ENCODE measurements around the gene CRYGN.

CRYGN gene

DNA sequence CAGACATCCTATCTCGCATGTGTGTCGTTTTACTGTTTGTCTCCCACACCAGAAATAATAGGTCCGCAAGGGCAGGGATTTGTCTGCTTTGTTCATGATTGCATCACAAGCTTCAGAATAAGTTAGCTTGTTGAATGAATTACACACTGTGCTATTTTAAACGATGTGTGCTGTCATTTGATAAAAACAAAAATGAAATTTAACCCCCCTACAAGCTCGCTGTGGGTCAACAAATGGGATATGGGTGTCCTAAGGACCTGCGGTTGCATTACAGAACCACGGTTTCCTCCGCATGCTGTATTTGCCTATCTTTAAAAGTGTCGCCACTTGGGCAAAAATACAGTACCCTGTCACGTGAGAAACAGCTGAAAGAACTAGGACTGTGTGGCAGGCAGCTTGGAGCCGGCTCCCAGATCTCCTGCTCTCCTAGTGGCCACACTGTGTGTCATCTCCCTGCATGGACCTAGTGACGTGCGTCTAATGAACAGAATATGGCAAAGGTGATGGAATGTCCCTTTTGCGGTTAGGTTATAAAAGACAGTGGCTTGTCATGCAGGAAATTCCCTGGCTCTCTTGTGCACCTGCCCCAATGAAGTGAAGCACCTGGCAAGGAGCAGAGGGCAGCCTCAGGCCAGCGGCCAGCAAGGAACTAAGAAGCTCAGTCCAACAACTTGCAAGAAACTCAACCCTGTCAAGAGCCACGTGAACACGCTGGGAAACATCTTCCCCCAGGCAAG lies 32.9 kb upstream of the CRYGN start:
- no peak overlapping the region for H3K4me3 ChIP-seq (ENCODE audit: low read depth, low read length)
- no peak for DNase-seq (ENCODE audit: low read depth)
- TF ChIP-seq POLR2A (IDR thresholded peaks at IDR 0.05; ENCODE audit: extremely low read depth, insufficient read length), result no peak
- TF ChIP-seq, protein P1, sequence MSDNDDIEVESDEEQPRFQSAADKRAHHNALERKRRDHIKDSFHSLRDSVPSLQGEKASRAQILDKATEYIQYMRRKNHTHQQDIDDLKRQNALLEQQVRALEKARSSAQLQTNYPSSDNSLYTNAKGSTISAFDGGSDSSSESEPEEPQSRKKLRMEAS (IDR thresholded peaks at IDR 0.05; ENCODE audit: low read depth, low read length), result no peak
- no peak for TF ChIP-seq MYC (IDR thresholded peaks at IDR 0.05; ENCODE audit: low read depth, low read length)
- TF ChIP-seq, protein P2, sequence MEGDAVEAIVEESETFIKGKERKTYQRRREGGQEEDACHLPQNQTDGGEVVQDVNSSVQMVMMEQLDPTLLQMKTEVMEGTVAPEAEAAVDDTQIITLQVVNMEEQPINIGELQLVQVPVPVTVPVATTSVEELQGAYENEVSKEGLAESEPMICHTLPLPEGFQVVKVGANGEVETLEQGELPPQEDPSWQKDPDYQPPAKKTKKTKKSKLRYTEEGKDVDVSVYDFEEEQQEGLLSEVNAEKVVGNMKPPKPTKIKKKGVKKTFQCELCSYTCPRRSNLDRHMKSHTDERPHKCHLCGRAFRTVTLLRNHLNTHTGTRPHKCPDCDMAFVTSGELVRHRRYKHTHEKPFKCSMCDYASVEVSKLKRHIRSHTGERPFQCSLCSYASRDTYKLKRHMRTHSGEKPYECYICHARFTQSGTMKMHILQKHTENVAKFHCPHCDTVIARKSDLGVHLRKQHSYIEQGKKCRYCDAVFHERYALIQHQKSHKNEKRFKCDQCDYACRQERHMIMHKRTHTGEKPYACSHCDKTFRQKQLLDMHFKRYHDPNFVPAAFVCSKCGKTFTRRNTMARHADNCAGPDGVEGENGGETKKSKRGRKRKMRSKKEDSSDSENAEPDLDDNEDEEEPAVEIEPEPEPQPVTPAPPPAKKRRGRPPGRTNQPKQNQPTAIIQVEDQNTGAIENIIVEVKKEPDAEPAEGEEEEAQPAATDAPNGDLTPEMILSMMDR (IDR thresholded peaks at IDR 0.05; ENCODE audit: low read depth, low read length), result no peak

DNA sequence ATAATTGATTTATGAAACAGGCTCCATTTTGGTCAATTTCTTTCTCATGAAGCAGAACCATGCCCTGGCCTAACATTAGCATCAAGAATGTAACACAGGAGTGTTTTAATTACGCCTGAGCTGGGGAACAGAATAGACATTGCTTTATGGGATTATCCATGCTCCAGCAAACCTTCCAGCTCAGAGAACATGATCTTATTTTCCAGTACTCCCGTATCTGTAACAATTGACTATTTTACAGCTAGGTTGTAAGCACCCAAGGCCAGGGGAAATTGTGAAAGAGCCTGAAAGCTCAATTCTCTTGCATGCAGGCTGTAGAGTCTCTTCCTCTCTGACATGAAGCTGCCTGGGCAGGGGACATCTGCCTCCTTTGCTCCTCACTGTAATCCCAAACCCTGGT lies 30.8 kb upstream of the CRYGN start:
- DNase-seq (ENCODE audit: low read depth), result no peak
- TF ChIP-seq POLR2A (IDR thresholded peaks at IDR 0.05; ENCODE audit: extremely low read depth, insufficient read length), result no peak
- TF ChIP-seq, protein P1 (IDR thresholded peaks at IDR 0.05; ENCODE audit: low read depth, low read length), result no peak
- no peak for TF ChIP-seq MYC (IDR thresholded peaks at IDR 0.05; ENCODE audit: low read depth, low read length)
- TF ChIP-seq, protein P2 (IDR thresholded peaks at IDR 0.05; ENCODE audit: low read depth, low read length), result no peak
- no peak overlapping the region for H3K4me3 ChIP-seq (ENCODE audit: low read depth, low read length)

DNA sequence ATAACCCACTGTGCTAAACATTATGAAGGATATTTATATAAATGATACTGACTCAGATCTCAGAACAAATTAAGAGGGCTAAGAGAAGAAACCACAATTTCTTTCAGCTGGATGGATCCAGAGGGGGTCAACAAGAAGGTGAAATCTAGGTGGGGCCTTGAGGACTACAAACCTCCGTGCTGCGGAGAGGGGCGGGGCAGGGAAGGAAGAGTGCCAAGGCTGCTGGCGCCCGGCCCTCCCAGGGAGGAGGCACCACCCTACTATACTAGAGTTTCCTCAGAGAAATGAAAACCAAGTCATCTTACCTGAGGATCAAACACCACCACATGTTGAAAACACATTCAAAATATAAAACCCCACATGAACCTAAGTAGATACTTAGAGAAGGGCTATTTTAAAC lies 29.3 kb upstream of the CRYGN start:
- DNase-seq (ENCODE audit: low read depth), result no peak
- no peak for TF ChIP-seq POLR2A (IDR thresholded peaks at IDR 0.05; ENCODE audit: extremely low read depth, insufficient read length)
- TF ChIP-seq, protein P2 (IDR thresholded peaks at IDR 0.05; ENCODE audit: low read depth, low read length), result no peak
- no peak for TF ChIP-seq MYC (IDR thresholded peaks at IDR 0.05; ENCODE audit: low read depth, low read length)
- TF ChIP-seq, protein P1 (IDR thresholded peaks at IDR 0.05; ENCODE audit: low read depth, low read length), result no peak
- H3K4me3 ChIP-seq (ENCODE audit: low read depth, low read length), result no peak overlapping the region

DNA sequence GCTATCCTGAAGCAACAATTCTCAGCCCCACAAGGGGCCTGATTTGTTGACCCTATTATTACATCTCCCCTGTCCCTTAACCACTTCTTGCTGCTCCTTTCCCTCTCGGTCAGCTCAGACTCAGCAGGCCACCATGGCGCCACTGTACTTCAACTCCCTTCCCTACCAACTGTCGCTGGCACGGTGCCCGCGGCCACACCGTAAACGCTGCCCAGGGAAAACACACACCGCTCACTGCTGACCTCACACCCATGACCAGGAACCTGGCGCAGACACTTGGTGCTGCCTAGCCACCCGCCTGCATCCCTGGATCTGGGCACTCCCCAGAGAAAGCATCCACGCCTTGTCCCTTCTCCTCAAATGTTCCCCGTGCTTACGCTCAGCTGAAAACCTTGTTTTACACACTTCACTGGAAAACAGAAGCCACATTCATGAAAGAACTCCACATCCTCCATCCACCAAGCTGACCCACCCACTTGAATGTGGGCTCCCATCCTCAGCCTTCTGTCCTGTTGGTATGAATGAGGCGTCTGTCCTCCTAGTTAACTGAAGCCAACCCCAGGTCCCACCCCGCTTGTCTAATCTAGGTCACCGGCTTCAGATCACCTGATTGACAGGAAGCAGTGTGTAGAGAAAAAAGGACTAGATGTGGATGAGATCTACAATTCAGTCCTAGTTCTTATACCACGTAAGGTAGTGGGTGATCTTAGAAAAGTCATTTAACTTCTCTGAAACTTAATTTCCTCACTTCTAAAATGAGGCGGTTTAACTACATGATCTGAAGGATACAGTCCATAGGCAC lies 28.5 kb upstream of the CRYGN start:
- DNase-seq (ENCODE audit: low read depth), result no peak
- no peak for TF ChIP-seq MYC (IDR thresholded peaks at IDR 0.05; ENCODE audit: low read depth, low read length)
- TF ChIP-seq, protein P1 (IDR thresholded peaks at IDR 0.05; ENCODE audit: low read depth, low read length), result no peak
- no peak for TF ChIP-seq POLR2A (IDR thresholded peaks at IDR 0.05; ENCODE audit: extremely low read depth, insufficient read length)
- TF ChIP-seq, protein P2 (IDR thresholded peaks at IDR 0.05; ENCODE audit: low read depth, low read length), result no peak
- no peak overlapping the region for H3K4me3 ChIP-seq (ENCODE audit: low read depth, low read length)

DNA sequence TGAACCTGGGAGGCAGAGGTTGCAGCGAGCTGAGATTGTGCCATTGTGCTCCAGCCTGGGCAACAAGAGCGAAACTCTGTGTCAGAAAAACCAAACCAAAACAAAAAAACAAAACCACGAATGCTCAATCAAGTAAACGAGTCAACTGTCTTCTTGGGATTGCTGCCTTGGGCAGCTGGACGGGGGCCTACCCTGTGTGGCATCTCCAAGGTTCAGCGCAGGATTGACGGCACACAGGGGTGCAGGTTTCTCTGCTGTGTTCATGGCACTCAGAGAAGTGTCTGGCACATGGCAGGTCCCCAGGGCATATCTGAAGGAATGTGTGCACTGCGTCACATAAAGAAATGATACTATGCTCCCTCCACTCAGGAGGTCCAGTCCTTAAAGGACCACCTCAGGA lies 25.2 kb upstream of the CRYGN start:
- DNase-seq (ENCODE audit: low read depth), result no peak
- TF ChIP-seq MYC (IDR thresholded peaks at IDR 0.05; ENCODE audit: low read depth, low read length) (no peak), POLR2A (IDR thresholded peaks at IDR 0.05; ENCODE audit: extremely low read depth, insufficient read length) (no peak)
- TF ChIP-seq, protein P1 (IDR thresholded peaks at IDR 0.05; ENCODE audit: low read depth, low read length), result no peak
- TF ChIP-seq, protein P2 (IDR thresholded peaks at IDR 0.05; ENCODE audit: low read depth, low read length), result no peak
- no peak overlapping the region for H3K4me3 ChIP-seq (ENCODE audit: low read depth, low read length)
